HepG2 (cell line): Measurements from ENCODE around the gene HLF. TPM values are rescaled to one million over a fixed set of nuclear protein-coding genes. Genes with fewer than 3 reads are reported as not detected.

Experiments
- CENPT ChIP-seq: sonication (generic); formaldehyde crosslinking; IDR thresholded peaks from 2 replicates; pipeline ENCODE4 v1.8.0; 2022; ENCODE audit warnings: low read depth, mild to moderate bottlenecking, moderate library complexity, missing genetic modification reagents
- CENPX ChIP-seq: sonication (generic); formaldehyde crosslinking; IDR thresholded peaks from 2 replicates; pipeline ENCODE4 v1.9.0; 2021; ENCODE audit warnings: mild to moderate bottlenecking, missing genetic modification reagents, moderate library complexity
- DNMT1 ChIP-seq: sonication (generic); formaldehyde crosslinking; IDR thresholded peaks from 2 replicates; pipeline ENCODE4 v1.5.1; 2020; ENCODE audit warnings: mild to moderate bottlenecking, missing genetic modification reagents
- EEA1 ChIP-seq: sonication (generic); formaldehyde crosslinking; IDR thresholded peaks from 2 replicates; pipeline ENCODE4 v1.5.1; 2020; ENCODE audit warnings: mild to moderate bottlenecking, missing genetic modification reagents, borderline replicate concordance
- ELF1 ChIP-seq: sonication (generic); formaldehyde crosslinking; IDR thresholded peaks from 2 replicates; pipeline ENCODE4 v1.4.0; 2020; ENCODE audit warnings: missing genetic modification reagents
- FOXK1 ChIP-seq: sonication (generic); formaldehyde crosslinking; IDR thresholded peaks from 2 replicates; pipeline ENCODE4 v1.4.0; 2020; ENCODE audit warnings: low read depth, missing genetic modification reagents, borderline replicate concordance
- GABPB1 ChIP-seq: IDR thresholded peaks from 2 replicates; pipeline ENCODE4 v1.6.1; 2016; ENCODE audit warnings: mild to moderate bottlenecking, missing genetic modification reagents, moderate library complexity, missing compliant biosample characterization
- HOXA5 ChIP-seq: sonication (generic); formaldehyde crosslinking; IDR thresholded peaks from 2 replicates; pipeline ENCODE4 v1.4.0; 2020; ENCODE audit warnings: missing genetic modification reagents
- HOXA7 ChIP-seq: sonication (generic); formaldehyde crosslinking; IDR thresholded peaks from 2 replicates; pipeline ENCODE4 v1.8.1; 2022; ENCODE audit warnings: mild to moderate bottlenecking, missing genetic modification reagents, moderate library complexity
- KLF11 ChIP-seq: IDR thresholded peaks from 2 replicates; pipeline ENCODE4 v1.6.1; 2016; ENCODE audit warnings: missing compliant biosample characterization
- LCORL ChIP-seq, 2 experiments: fragments of 450-650 bp in 1 of 2; sonication (generic) in 1 of 2; formaldehyde crosslinking in 1 of 2; IDR thresholded peaks; 2 replicates each; pipeline versions ENCODE4 v1.5.0 to v1.6.1; 2017 to 2020; ENCODE audit warnings: antibody characterized with exemption in 1 of 2, missing genetic modification reagents in 1 of 2
- PCBP2 ChIP-seq: fragments of 200-400 bp; formaldehyde crosslinking; optimal IDR thresholded peaks from 2 replicates; pipeline ENCODE3; 2018; ENCODE audit warnings: low read length, low read depth; ENCODE audit not compliant: poor library complexity, severe bottlenecking
- PHF8 ChIP-seq: sonication (generic); formaldehyde crosslinking; IDR thresholded peaks from 2 replicates; pipeline ENCODE4 v1.5.0; 2020; ENCODE audit warnings: missing genetic modification reagents
- POLR2AphosphoS5 ChIP-seq: IDR thresholded peaks from 2 replicates; pipeline ENCODE4 v1.6.1; 2012; ENCODE audit warnings: low read depth, low read length
- SMARCE1 ChIP-seq: fragments of 450-650 bp; IDR thresholded peaks from 2 replicates; pipeline ENCODE4 v1.6.1; 2017; ENCODE audit warnings: borderline replicate concordance
- SNRNP70 ChIP-seq: fragments of 200-400 bp; formaldehyde crosslinking; IDR thresholded peaks from 2 replicates; pipeline ENCODE4 v1.6.1; 2017; ENCODE audit warnings: mild to moderate bottlenecking, low read depth, low read length, moderate library complexity
- TBL1XR1 ChIP-seq: fragments of 150-350 bp; IDR thresholded peaks from 2 replicates; pipeline ENCODE4 v1.6.1; 2014; ENCODE audit warnings: borderline replicate concordance, low read length; ENCODE audit not compliant: partially characterized antibody
- XRCC5 ChIP-seq: fragments of 200-400 bp; formaldehyde crosslinking; optimal IDR thresholded peaks from 2 replicates; pipeline ENCODE3; 2017; ENCODE audit warnings: mild to moderate bottlenecking, low read length
- ZBTB3 ChIP-seq: sonication (generic); formaldehyde crosslinking; IDR thresholded peaks from 2 replicates; pipeline ENCODE4 v1.4.0; 2020; ENCODE audit warnings: low read depth, mild to moderate bottlenecking, moderate library complexity, missing genetic modification reagents, borderline replicate concordance
- ZBTB7B ChIP-seq: sonication (generic); formaldehyde crosslinking; IDR thresholded peaks from 2 replicates; pipeline ENCODE4 v1.4.0; 2020; ENCODE audit warnings: missing genetic modification reagents
- ZFP91 ChIP-seq: sonication (generic); formaldehyde crosslinking; IDR thresholded peaks from 2 replicates; pipeline ENCODE4 v1.9.0; 2022; ENCODE audit warnings: missing genetic modification reagents, mild to moderate bottlenecking, borderline replicate concordance
- ZNF598 ChIP-seq: sonication (generic); formaldehyde crosslinking; IDR thresholded peaks from 2 replicates; pipeline ENCODE4 v1.5.1; 2020; ENCODE audit warnings: mild to moderate bottlenecking, missing genetic modification reagents, borderline replicate concordance
- ZNF746 ChIP-seq: sonication (generic); formaldehyde crosslinking; IDR thresholded peaks from 2 replicates; pipeline ENCODE4 v1.8.0; 2022; ENCODE audit warnings: mild to moderate bottlenecking, missing genetic modification reagents
- ZNF75D ChIP-seq: sonication (generic); formaldehyde crosslinking; IDR thresholded peaks from 2 replicates; pipeline ENCODE4 v1.8.1; 2023; ENCODE audit warnings: missing genetic modification reagents, mild to moderate bottlenecking, borderline replicate concordance
- ZNF782 ChIP-seq: sonication (generic); formaldehyde crosslinking; IDR thresholded peaks from 2 replicates; pipeline ENCODE4 v1.4.0; 2020; ENCODE audit warnings: missing genetic modification reagents, mild to moderate bottlenecking, borderline replicate concordance
- ZNF784 ChIP-seq: sonication (generic); formaldehyde crosslinking; IDR thresholded peaks from 2 replicates; pipeline ENCODE4 v1.5.1; 2020; ENCODE audit warnings: missing genetic modification reagents, mild to moderate bottlenecking, borderline replicate concordance
- polyA plus RNA-seq, 8 experiments: library from polyadenylated mRNA; depleted of rRNA in 3 of 8; stranded (reverse) in 7 of 8; unstranded in 1 of 8; fragments of >200 nt; fragmentation: Illumina TruSeq in 4 of 8; extraction: Trizol in 4 of 8; gene quantifications; 2 replicates each; pipeline versions ENCODE4 v1.2.1 to v1.2.3, GENCODE V29; 2011 to 2016; ENCODE audit warnings: low read depth in 4 of 8, missing spikeins in 1 of 8, mixed read lengths in 1 of 8; ENCODE audit not compliant: insufficient read depth in 1 of 8
- total RNA-seq, 5 experiments: library from RNA; depleted of rRNA; stranded (reverse); fragments of >200 nt; fragmentation: Illumina TruSeq; extraction: Trizol; gene quantifications; 2 replicates each; pipeline ENCODE4 v1.2.3, GENCODE V29; 2016; ENCODE audit warnings: low read depth in 1 of 5
- TF ChIP-seq, protein P1 (sequence below): IDR thresholded peaks from 2 replicates; pipeline ENCODE4 v1.6.1; 2018; ENCODE audit warnings: missing genetic modification reagents, mild to moderate bottlenecking, missing compliant biosample characterization

The HLF gene
- total and polyA plus RNA-seq, 2 of the 13 experiments (the other 11 are each of a cell fraction or from before 2014, with no cell fraction given) = 202 to 346 TPM

GRCh38 chr17:55283256-55283965 lies 18.7 kb downstream of the HLF start (continued):
- no peak for TF ChIP-seq ZNF782 (CRISPR knock-in tag)
- TF ChIP-seq ZNF746 (CRISPR knock-in tag) = no peak
- TF ChIP-seq LCORL (IDR thresholded peaks at IDR 0.05) = no peak
- no peak for TF ChIP-seq LCORL (CRISPR knock-in tag; IDR thresholded peaks at IDR 0.05)
- TF ChIP-seq ZNF598 (CRISPR knock-in tag) = no peak; the same call in 1 of the 2 replicates
- TF ChIP-seq, protein P1, sequence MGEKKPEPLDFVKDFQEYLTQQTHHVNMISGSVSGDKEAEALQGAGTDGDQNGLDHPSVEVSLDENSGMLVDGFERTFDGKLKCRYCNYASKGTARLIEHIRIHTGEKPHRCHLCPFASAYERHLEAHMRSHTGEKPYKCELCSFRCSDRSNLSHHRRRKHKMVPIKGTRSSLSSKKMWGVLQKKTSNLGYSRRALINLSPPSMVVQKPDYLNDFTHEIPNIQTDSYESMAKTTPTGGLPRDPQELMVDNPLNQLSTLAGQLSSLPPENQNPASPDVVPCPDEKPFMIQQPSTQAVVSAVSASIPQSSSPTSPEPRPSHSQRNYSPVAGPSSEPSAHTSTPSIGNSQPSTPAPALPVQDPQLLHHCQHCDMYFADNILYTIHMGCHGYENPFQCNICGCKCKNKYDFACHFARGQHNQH (CRISPR knock-in tag) = no peak; the same call in 1 of the 2 replicates
- no peak for TF ChIP-seq PCBP2
- no peak for TF ChIP-seq GABPB1 (CRISPR knock-in tag)
- TF ChIP-seq ZNF75D (CRISPR knock-in tag) = no peak
- TF ChIP-seq SMARCE1 = no peak
- peak; percentile 9; the same call in 1 of the 2 replicates for TF ChIP-seq POLR2AphosphoS5
- no peak for TF ChIP-seq PHF8 (CRISPR knock-in tag)
- TF ChIP-seq KLF11 (CRISPR knock-in tag) = no peak
- no peak for TF ChIP-seq CENPX (CRISPR knock-in tag)
- TF ChIP-seq ZBTB3 (CRISPR knock-in tag) = no peak
- TF ChIP-seq TBL1XR1 = no peak
- no peak for TF ChIP-seq EEA1 (CRISPR knock-in tag)
- TF ChIP-seq FOXK1 (CRISPR knock-in tag) = no peak
- TF ChIP-seq HOXA7 (CRISPR knock-in tag) = no peak
- no peak for TF ChIP-seq ZFP91
- TF ChIP-seq HOXA5 (CRISPR knock-in tag) = no peak
- TF ChIP-seq DNMT1 (CRISPR knock-in tag) = no peak
- TF ChIP-seq ZBTB7B (CRISPR knock-in tag) = no peak
- TF ChIP-seq ZNF784 (CRISPR knock-in tag) = 0 out of 2 replicates have a peak, but pooled peaks have one; percentile 16
- peak; percentile 36; the same call in 1 of the 2 replicates for TF ChIP-seq ELF1 (CRISPR knock-in tag)
- TF ChIP-seq XRCC5 = peak; percentile 47
- TF ChIP-seq SNRNP70 = no peak
- TF ChIP-seq CENPT (CRISPR knock-in tag) = no peak
